Measurements from ENCODE around the gene C11orf58.
A peak's percentile ranks its signal among the peaks of the same experiment; 100 is the strongest.

Gene C11orf58

GRCh38 chr11:16743478-16743877 lies 5.0 kb downstream of the C11orf58 start:
- H3K36me3 ChIP-seq, result peaks cover 71% of the 10 kb centered on the region
- TF ChIP-seq Cebpa-rat (IDR thresholded peaks at IDR 0.05), result no peak

GRCh38 chr11:16744128-16744725 lies 5.8 kb downstream of the C11orf58 start:
- Histone ChIP-seq H3K4me3 (no peak overlapping the region), H3K36me3 (peaks cover 75% of the 10 kb centered on the region), H4K20me1 (peaks cover 100% of the 10 kb centered on the region), H3K27me3 (no peaks in the 10 kb centered on the region), H3K4me2 (no peak overlapping the region), H3K27ac (no peak overlapping the region), H3K9me3 (no peaks in the 10 kb centered on the region), H3K4me1 (peaks cover 43% of the 10 kb centered on the region), H3K9ac (no peak overlapping the region)
- peak; percentile 55; the same call in 1 of the 2 replicates for TF ChIP-seq Cebpa-rat (IDR thresholded peaks at IDR 0.05)

More at GRCh38 chr11:16743478-16743877, 5.0 kb downstream of the C11orf58 start:
- Histone ChIP-seq H3K9me3 (no peaks in the 10 kb centered on the region), H3K4me1 (peaks cover 43% of the 10 kb centered on the region), H3K27me3 (no peaks in the 10 kb centered on the region), H4K20me1 (peaks cover 94% of the 10 kb centered on the region), H3K4me2 (no peak overlapping the region), H3K27ac (no peak overlapping the region), H3K9ac (no peak overlapping the region), H3K4me3 (no peak overlapping the region)

- peaks cover 27% of the 10 kb centered on the region for H3K4me1 ChIP-seq
- H4K20me1 ChIP-seq, result peaks cover 100% of the 10 kb centered on the region
- no peak overlapping the region for H3K4me3 ChIP-seq
- H3K9me3 ChIP-seq, result no peaks in the 10 kb centered on the region
- no peaks in the 10 kb centered on the region for H3K27me3 ChIP-seq
- H3K9ac ChIP-seq, result no peak overlapping the region
- H3K4me2 ChIP-seq, result no peak overlapping the region
- no peak for TF ChIP-seq Cebpa-rat (IDR thresholded peaks at IDR 0.05)
- no peak overlapping the region for H3K27ac ChIP-seq
- H3K36me3 ChIP-seq, result peaks cover 85% of the 10 kb centered on the region
Observed at GRCh38 chr11:16745950-16746605, 7.6 kb downstream of the C11orf58 start.

- Histone ChIP-seq H4K20me1 (peaks cover 100% of the 10 kb centered on the region), H3K27me3 (no peaks in the 10 kb centered on the region), H3K4me2 (no peak overlapping the region), H3K4me3 (no peak overlapping the region), H3K9me3 (no peaks in the 10 kb centered on the region), H3K9ac (no peak overlapping the region), H3K4me1 (0 out of 2 replicates have a peak, but pooled peaks cover 5% of the 10 kb centered on the region), H3K36me3 (peaks cover 96% of the 10 kb centered on the region), H3K27ac (no peak overlapping the region)
- TF ChIP-seq Cebpa-rat (IDR thresholded peaks at IDR 0.05), result no peak
Observed at GRCh38 chr11:16749092-16749491, 10.6 kb downstream of the C11orf58 start.

- TF ChIP-seq Cebpa-rat (IDR thresholded peaks at IDR 0.05), result no peak
- Histone ChIP-seq H3K36me3 (peaks cover 96% of the 10 kb centered on the region), H3K4me1 (no peaks in the 10 kb centered on the region), H3K9ac (no peak overlapping the region), H3K27ac (no peak overlapping the region), H4K20me1 (peaks cover 100% of the 10 kb centered on the region), H3K27me3 (no peaks in the 10 kb centered on the region), H3K9me3 (no peaks in the 10 kb centered on the region), H3K4me3 (no peak overlapping the region), H3K4me2 (no peak overlapping the region)
Observed at GRCh38 chr11:16749666-16750065, 11.2 kb downstream of the C11orf58 start.

- Histone ChIP-seq H3K4me3 (no peak overlapping the region), H3K9ac (no peak overlapping the region), H3K4me1 (no peaks in the 10 kb centered on the region), H3K9me3 (no peaks in the 10 kb centered on the region), H4K20me1 (peaks cover 95% of the 10 kb centered on the region), H3K27ac (no peak overlapping the region), H3K4me2 (no peak overlapping the region), H3K27me3 (no peaks in the 10 kb centered on the region), H3K36me3 (peaks cover 94% of the 10 kb centered on the region)
- TF ChIP-seq Cebpa-rat (IDR thresholded peaks at IDR 0.05), result no peak
Observed at GRCh38 chr11:16750417-16750816, 12.0 kb downstream of the C11orf58 start.

- H3K4me2 ChIP-seq, result no peak overlapping the region
- TF ChIP-seq Cebpa-rat (IDR thresholded peaks at IDR 0.05), result no peak
- H4K20me1 ChIP-seq, result peaks cover 29% of the 10 kb centered on the region
- H3K9ac ChIP-seq, result no peak overlapping the region
- H3K27ac ChIP-seq, result no peak overlapping the region
- H3K4me3 ChIP-seq, result no peak overlapping the region
- peaks cover 48% of the 10 kb centered on the region for H3K36me3 ChIP-seq
- no peaks in the 10 kb centered on the region for H3K9me3 ChIP-seq
- peaks cover 18% of the 10 kb centered on the region for H3K4me1 ChIP-seq
- H3K27me3 ChIP-seq, result no peaks in the 10 kb centered on the region
Observed at GRCh38 chr11:16758382-16759024, 20.1 kb downstream of the C11orf58 start.

GRCh38 chr11:16759857-16760508 lies 21.5 kb downstream of the C11orf58 start:
- Histone ChIP-seq H3K27me3 (no peaks in the 10 kb centered on the region), H3K4me2 (peak overlapping the region; percentile 40), H3K27ac (no peak overlapping the region), H3K36me3 (peaks cover 33% of the 10 kb centered on the region), H3K4me1 (peaks cover 18% of the 10 kb centered on the region), H4K20me1 (peaks cover 14% of the 10 kb centered on the region; the same call in 1 of the 2 replicates), H3K9me3 (no peaks in the 10 kb centered on the region), H3K9ac (no peak overlapping the region), H3K4me3 (no peak overlapping the region)
- no peak for TF ChIP-seq Cebpa-rat (IDR thresholded peaks at IDR 0.05)

- no peak overlapping the region for H3K4me2 ChIP-seq
- TF ChIP-seq Cebpa-rat (IDR thresholded peaks at IDR 0.05), result no peak
- peaks cover 2% of the 10 kb centered on the region for H3K36me3 ChIP-seq
- 0 out of 2 replicates have a peak, but pooled peaks cover 3% of the 10 kb centered on the region for H4K20me1 ChIP-seq
- no peak overlapping the region for H3K4me3 ChIP-seq
- no peak overlapping the region for H3K9ac ChIP-seq
- no peak overlapping the region for H3K27ac ChIP-seq
- no peaks in the 10 kb centered on the region for H3K27me3 ChIP-seq
- H3K4me1 ChIP-seq, result peaks cover 15% of the 10 kb centered on the region
- H3K9me3 ChIP-seq, result no peaks in the 10 kb centered on the region
Observed at GRCh38 chr11:16763746-16764145, 25.3 kb downstream of the C11orf58 start.

All from BLaER1 (cell line).